Kidney epithelial cell (primary cell): ENCODE data around the gene KCTD7. TPM values are rescaled to one million over a fixed set of nuclear protein-coding genes. Genes with fewer than 3 reads are reported as not detected.
"Not testable (repeated sequence)": the region's sequence is repeated elsewhere in the genome, so short reads cannot be mapped to it uniquely, and the experiment has no call there.

ENCODE experiments used
- DNase-seq: peaks from one replicate; pipeline ENCODE4 v3.0.0-alpha.2; 2010; ENCODE audit warnings: low read depth
- H3K27me3 ChIP-seq: 2 replicates; pipeline ENCODE4 v1.6.0; 2011; ENCODE audit warnings: low read length; ENCODE audit not compliant: control insufficient read depth, insufficient read depth
- H3K36me3 ChIP-seq: 2 replicates; pipeline ENCODE4 v1.5.1; 2011; ENCODE audit warnings: low read length; ENCODE audit not compliant: control insufficient read depth, insufficient read depth
- H3K4me3 ChIP-seq: 2 replicates; pipeline ENCODE4 v1.5.1; 2011; ENCODE audit warnings: low read depth, mild to moderate bottlenecking, control low read depth, low read length
- total RNA-seq: library from RNA; depleted of rRNA; stranded (reverse); fragments of >200 nt; gene quantifications from 2 replicates; pipeline ENCODE4 v1.2.3, GENCODE V29; 2015
- TF ChIP-seq, protein P1 (sequence below): IDR thresholded peaks from 2 replicates; pipeline ENCODE4 v1.5.1; 2011; ENCODE audit warnings: mild to moderate bottlenecking, moderate library complexity, low read length, control low read depth, inconsistent platforms; ENCODE audit not compliant: insufficient read depth, poor library complexity, severe bottlenecking

KCTD7 gene
- total RNA-seq, 1 donor from 2014 or later: 9.0 TPM

GRCh38 chr7:66687186-66687585, 58.5 kb downstream of the KCTD7 start:
- H3K27me3 ChIP-seq: no peaks in the 10 kb centered on the region
- H3K36me3 ChIP-seq: no peaks in the 10 kb centered on the region
- DNase-seq: no peak
- no peak overlapping the region for H3K4me3 ChIP-seq
- TF ChIP-seq, protein P1, sequence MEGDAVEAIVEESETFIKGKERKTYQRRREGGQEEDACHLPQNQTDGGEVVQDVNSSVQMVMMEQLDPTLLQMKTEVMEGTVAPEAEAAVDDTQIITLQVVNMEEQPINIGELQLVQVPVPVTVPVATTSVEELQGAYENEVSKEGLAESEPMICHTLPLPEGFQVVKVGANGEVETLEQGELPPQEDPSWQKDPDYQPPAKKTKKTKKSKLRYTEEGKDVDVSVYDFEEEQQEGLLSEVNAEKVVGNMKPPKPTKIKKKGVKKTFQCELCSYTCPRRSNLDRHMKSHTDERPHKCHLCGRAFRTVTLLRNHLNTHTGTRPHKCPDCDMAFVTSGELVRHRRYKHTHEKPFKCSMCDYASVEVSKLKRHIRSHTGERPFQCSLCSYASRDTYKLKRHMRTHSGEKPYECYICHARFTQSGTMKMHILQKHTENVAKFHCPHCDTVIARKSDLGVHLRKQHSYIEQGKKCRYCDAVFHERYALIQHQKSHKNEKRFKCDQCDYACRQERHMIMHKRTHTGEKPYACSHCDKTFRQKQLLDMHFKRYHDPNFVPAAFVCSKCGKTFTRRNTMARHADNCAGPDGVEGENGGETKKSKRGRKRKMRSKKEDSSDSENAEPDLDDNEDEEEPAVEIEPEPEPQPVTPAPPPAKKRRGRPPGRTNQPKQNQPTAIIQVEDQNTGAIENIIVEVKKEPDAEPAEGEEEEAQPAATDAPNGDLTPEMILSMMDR: no peak

DNA sequence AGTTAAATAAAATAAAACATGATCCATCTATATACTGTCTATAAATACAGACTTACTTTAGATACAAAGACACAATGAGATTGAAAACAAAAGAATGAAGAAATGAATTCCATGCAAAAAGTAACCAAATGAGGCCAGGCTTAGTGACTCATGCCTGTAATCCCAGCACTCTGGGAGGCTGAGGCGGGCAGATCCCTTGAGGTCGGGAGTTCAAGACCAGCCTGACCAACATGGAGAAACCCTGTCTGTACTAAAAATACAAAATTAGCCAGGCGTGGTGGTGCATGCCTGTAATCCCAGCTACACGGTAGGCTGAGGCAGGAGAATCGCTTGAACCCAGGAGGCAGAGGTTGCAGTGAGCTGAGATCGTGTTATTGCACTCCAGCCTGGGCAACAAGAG, 59.0 kb downstream of the KCTD7 start:
- DNase-seq, H3K4me3 ChIP-seq, H3K27me3 ChIP-seq, H3K36me3 ChIP-seq: not testable (repeated sequence)

DNA sequence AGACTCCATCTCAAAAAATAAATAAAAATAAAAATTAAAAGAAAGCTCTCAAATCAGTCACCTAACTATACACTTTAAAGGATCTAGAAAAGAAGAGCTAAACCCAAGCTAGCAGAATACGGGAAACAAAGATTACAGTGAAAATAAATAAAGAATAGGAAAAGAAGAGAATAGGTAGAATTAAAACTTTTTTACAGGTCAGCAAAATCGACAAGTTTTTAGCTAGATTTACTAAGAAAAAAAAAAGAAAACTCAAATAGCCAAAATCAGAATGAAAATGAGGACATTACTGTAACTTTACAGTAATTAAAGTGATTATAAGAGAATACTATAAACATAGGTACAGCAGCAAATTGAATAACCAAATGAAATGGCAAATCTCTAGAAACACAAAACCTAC, 60.4 kb downstream of the KCTD7 start:
- no peak for DNase-seq
- Histone ChIP-seq H3K36me3 (no peaks in the 10 kb centered on the region), H3K27me3 (no peaks in the 10 kb centered on the region), H3K4me3 (no peak overlapping the region)
- TF ChIP-seq, protein P1: no peak

GRCh38 chr7:66693331-66693730, 64.7 kb downstream of the KCTD7 start:
- no peak overlapping the region for H3K4me3 ChIP-seq
- TF ChIP-seq, protein P1: no peak
- H3K27me3 ChIP-seq: no peaks in the 10 kb centered on the region
- no peak for DNase-seq
- no peaks in the 10 kb centered on the region for H3K36me3 ChIP-seq

Other genes with a start within 250 kb of the KCTD7 start
- gene RABGEF1, start 111.9 kb downstream of the KCTD7 start, total RNA-seq: 20.6 and 23.2 TPM in 2 replicates